Measurements from ENCODE around the gene HSF5. TPM values are rescaled to one million over a fixed set of nuclear protein-coding genes. Genes with fewer than 3 reads are reported as not detected.
A peak's percentile ranks its signal among the peaks of the same experiment; 100 is the strongest.

The HSF5 gene
- total and polyA plus RNA-seq, 2 of the 13 experiments (the other 11 are each of a cell fraction or from before 2014, with no cell fraction given), result not detected

DNA sequence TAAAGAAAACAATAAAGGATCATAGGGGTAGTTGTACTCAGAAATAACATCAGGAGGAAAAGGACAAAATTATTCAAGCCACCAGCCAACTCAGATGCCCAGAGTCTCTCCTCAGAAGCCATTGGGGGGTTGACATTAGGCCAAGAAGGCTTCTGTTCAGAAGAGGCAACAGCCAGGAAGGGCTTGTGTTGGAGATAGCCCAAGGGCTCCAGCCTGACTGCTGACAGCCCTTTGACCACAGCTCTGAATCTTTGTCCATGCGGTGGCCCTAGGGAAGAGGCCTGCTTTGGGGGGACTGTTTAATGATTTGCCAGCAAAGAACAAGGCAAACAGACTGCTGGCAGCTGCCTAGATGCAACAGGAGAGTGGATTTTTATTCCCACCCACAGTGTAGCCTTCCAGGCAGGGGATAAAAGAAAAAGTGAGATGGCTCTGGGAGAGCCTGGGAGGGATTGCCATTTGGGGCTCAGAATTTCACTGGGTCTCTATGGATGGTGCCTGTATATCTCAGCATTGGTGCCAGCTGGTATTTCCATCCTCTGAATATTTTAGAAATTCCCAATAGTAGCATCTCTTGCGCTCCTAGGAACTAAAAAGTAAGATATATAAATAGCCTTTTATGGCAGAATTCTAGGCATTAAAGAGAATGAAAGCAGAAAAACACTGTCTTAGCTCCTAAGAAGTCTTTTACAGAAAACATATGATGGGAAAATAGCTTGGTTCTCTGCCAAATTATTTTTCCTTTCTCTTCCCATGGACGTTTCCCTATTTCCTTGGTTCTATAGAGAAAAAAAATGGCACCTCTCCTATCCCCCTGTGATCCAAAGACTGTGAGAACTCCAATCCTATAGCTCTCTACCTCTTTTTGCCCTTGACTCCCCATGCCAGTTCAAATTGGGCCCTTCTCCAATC lies 106.8 kb downstream of the HSF5 start (continued):
- TF ChIP-seq ZNF687 (CRISPR knock-in tag; IDR thresholded peaks at IDR 0.05) (peak; percentile 86), ZNF589 (CRISPR knock-in tag; conservative IDR thresholded peaks at IDR 0.05) (no peak), CAMTA2 (CRISPR knock-in tag; IDR thresholded peaks at IDR 0.05; ENCODE audit: borderline replicate concordance) (no peak), BHLHE40 (IDR thresholded peaks at IDR 0.05; ENCODE audit: low read length) (no peak), MED8 (CRISPR knock-in tag; IDR thresholded peaks at IDR 0.05; ENCODE audit: insufficient replicate concordance) (peak; percentile 90), HMGA1 (CRISPR knock-in tag; conservative IDR thresholded peaks at IDR 0.05) (no peak), ARID2 (CRISPR knock-in tag; IDR thresholded peaks at IDR 0.05; ENCODE audit: borderline replicate concordance) (no peak)
- TF ChIP-seq, protein P1, sequence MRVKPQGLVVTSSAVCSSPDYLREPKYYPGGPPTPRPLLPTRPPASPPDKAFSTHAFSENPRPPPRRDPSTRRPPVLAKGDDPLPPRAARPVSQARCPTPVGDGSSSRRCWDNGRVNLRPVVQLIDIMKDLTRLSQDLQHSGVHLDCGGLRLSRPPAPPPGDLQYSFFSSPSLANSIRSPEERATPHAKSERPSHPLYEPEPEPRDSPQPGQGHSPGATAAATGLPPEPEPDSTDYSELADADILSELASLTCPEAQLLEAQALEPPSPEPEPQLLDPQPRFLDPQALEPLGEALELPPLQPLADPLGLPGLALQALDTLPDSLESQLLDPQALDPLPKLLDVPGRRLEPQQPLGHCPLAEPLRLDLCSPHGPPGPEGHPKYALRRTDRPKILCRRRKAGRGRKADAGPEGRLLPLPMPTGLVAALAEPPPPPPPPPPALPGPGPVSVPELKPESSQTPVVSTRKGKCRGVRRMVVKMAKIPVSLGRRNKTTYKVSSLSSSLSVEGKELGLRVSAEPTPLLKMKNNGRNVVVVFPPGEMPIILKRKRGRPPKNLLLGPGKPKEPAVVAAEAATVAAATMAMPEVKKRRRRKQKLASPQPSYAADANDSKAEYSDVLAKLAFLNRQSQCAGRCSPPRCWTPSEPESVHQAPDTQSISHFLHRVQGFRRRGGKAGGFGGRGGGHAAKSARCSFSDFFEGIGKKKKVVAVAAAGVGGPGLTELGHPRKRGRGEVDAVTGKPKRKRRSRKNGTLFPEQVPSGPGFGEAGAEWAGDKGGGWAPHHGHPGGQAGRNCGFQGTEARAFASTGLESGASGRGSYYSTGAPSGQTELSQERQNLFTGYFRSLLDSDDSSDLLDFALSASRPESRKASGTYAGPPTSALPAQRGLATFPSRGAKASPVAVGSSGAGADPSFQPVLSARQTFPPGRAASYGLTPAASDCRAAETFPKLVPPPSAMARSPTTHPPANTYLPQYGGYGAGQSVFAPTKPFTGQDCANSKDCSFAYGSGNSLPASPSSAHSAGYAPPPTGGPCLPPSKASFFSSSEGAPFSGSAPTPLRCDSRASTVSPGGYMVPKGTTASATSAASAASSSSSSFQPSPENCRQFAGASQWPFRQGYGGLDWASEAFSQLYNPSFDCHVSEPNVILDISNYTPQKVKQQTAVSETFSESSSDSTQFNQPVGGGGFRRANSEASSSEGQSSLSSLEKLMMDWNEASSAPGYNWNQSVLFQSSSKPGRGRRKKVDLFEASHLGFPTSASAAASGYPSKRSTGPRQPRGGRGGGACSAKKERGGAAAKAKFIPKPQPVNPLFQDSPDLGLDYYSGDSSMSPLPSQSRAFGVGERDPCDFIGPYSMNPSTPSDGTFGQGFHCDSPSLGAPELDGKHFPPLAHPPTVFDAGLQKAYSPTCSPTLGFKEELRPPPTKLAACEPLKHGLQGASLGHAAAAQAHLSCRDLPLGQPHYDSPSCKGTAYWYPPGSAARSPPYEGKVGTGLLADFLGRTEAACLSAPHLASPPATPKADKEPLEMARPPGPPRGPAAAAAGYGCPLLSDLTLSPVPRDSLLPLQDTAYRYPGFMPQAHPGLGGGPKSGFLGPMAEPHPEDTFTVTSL (CRISPR knock-in tag; IDR thresholded peaks at IDR 0.05; ENCODE audit: borderline replicate concordance), result peak; percentile 90
- TF ChIP-seq, protein P2, sequence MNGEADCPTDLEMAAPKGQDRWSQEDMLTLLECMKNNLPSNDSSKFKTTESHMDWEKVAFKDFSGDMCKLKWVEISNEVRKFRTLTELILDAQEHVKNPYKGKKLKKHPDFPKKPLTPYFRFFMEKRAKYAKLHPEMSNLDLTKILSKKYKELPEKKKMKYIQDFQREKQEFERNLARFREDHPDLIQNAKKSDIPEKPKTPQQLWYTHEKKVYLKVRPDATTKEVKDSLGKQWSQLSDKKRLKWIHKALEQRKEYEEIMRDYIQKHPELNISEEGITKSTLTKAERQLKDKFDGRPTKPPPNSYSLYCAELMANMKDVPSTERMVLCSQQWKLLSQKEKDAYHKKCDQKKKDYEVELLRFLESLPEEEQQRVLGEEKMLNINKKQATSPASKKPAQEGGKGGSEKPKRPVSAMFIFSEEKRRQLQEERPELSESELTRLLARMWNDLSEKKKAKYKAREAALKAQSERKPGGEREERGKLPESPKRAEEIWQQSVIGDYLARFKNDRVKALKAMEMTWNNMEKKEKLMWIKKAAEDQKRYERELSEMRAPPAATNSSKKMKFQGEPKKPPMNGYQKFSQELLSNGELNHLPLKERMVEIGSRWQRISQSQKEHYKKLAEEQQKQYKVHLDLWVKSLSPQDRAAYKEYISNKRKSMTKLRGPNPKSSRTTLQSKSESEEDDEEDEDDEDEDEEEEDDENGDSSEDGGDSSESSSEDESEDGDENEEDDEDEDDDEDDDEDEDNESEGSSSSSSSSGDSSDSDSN (CRISPR knock-in tag; IDR thresholded peaks at IDR 0.05), result peak; percentile 66
- TF ChIP-seq, protein P3, sequence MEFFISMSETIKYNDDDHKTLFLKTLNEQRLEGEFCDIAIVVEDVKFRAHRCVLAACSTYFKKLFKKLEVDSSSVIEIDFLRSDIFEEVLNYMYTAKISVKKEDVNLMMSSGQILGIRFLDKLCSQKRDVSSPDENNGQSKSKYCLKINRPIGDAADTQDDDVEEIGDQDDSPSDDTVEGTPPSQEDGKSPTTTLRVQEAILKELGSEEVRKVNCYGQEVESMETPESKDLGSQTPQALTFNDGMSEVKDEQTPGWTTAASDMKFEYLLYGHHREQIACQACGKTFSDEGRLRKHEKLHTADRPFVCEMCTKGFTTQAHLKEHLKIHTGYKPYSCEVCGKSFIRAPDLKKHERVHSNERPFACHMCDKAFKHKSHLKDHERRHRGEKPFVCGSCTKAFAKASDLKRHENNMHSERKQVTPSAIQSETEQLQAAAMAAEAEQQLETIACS (CRISPR knock-in tag; IDR thresholded peaks at IDR 0.05), result no peak

All from HepG2 (cell line).